RWPE2 (cell line): ENCODE results near the gene ADCY6.
"Not testable (repeated sequence)": the region's sequence is repeated elsewhere in the genome, so short reads cannot be mapped to it uniquely, and the experiment has no call there.

Experiments used
- ATAC-seq: fragments of 200-7000 bp; cut with Tn5 transposase; 3 replicates; pipeline ENCODE4 v1.9.1; 2021; ENCODE audit warnings: low read depth
- DNase-seq: peaks from one replicate; pipeline ENCODE4 v3.0.0-alpha.2; 2020; ENCODE audit warnings: low spot score
- H3K27ac ChIP-seq: fragments of 450-650 bp; 2 replicates; pipeline ENCODE4 v1.5.1; 2017; ENCODE audit warnings: mild to moderate bottlenecking; ENCODE audit not compliant: poor library complexity, severe bottlenecking
- H3K27me3 ChIP-seq: fragments of 250-450 bp; sonication (Bioruptor Pico); 2 replicates; pipeline ENCODE4 v1.5.1; 2021; ENCODE audit warnings: mild to moderate bottlenecking, moderate library complexity; ENCODE audit not compliant: insufficient read depth, poor library complexity, severe bottlenecking
- H3K36me3 ChIP-seq: fragments of 250-450 bp; sonication (Bioruptor Pico); 2 replicates; pipeline ENCODE4 v1.5.1; 2020; ENCODE audit warnings: low read depth, mild to moderate bottlenecking, moderate library complexity
- H3K4me1 ChIP-seq: fragments of 250-450 bp; sonication (Bioruptor Pico); 2 replicates; pipeline ENCODE4 v1.5.1; 2021; ENCODE audit warnings: mild to moderate bottlenecking, moderate library complexity; ENCODE audit not compliant: insufficient read depth, poor library complexity, severe bottlenecking
- H3K4me3 ChIP-seq: fragments of 250-450 bp; sonication (Bioruptor Pico); 2 replicates; pipeline ENCODE4 v1.5.1; 2021; ENCODE audit warnings: mild to moderate bottlenecking, moderate library complexity; ENCODE audit not compliant: severe bottlenecking
- H3K9me3 ChIP-seq: fragments of 250-450 bp; sonication (Bioruptor Pico); 2 replicates; pipeline ENCODE4 v1.5.1; 2021; ENCODE audit warnings: mild to moderate bottlenecking, moderate library complexity; ENCODE audit not compliant: severe bottlenecking
- TF ChIP-seq, protein P1 (sequence below): fragments of 450-650 bp; IDR thresholded peaks from one replicate; pipeline ENCODE4 v1.5.1; 2017; ENCODE audit warnings: mild to moderate bottlenecking, moderate library complexity; ENCODE audit not compliant: poor library complexity, severe bottlenecking

Gene ADCY6

GRCh38 chr12:48719002-48719401 is 69.9 kb downstream of the ADCY6 start:
- not testable (repeated sequence) for H3K4me3 ChIP-seq, H3K9me3 ChIP-seq, H3K27me3 ChIP-seq, ATAC-seq, H3K27ac ChIP-seq, DNase-seq
- peaks cover 12% of the 10 kb centered on the region for H3K36me3 ChIP-seq
- H3K4me1 ChIP-seq = peaks cover 11% of the 10 kb centered on the region

DNA sequence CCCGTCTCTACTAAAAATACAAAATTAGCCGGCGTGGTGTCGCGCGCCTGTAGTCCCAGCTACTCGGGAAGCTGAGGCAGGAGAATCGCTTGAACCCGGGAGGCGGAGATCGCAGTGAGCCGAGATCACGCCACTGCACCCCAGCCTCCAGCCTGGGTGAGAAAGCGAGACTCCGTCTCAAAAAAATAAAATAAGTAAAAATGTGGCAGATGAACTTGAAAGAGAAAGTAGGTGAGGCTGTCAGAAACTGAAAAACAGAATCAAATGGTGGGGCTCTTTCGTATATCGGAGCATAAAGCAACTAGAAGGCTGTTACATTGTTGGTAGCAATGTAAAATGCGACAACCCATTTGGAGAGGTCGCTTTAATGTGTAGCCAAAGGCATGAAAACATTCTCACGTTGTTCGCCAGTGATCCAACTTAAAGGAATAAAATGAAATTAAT is 71.6 kb downstream of the ADCY6 start:
- peak overlapping the region; percentile 70 for H3K27ac ChIP-seq
- peaks cover 3% of the 10 kb centered on the region for H3K9me3 ChIP-seq
- H3K27me3 ChIP-seq = no peaks in the 10 kb centered on the region
- peaks cover 26% of the 10 kb centered on the region for H3K36me3 ChIP-seq
- ATAC-seq = no peak
- DNase-seq = no peak
- H3K4me3 ChIP-seq = peak overlapping the region; percentile 44
- TF ChIP-seq, protein P1, sequence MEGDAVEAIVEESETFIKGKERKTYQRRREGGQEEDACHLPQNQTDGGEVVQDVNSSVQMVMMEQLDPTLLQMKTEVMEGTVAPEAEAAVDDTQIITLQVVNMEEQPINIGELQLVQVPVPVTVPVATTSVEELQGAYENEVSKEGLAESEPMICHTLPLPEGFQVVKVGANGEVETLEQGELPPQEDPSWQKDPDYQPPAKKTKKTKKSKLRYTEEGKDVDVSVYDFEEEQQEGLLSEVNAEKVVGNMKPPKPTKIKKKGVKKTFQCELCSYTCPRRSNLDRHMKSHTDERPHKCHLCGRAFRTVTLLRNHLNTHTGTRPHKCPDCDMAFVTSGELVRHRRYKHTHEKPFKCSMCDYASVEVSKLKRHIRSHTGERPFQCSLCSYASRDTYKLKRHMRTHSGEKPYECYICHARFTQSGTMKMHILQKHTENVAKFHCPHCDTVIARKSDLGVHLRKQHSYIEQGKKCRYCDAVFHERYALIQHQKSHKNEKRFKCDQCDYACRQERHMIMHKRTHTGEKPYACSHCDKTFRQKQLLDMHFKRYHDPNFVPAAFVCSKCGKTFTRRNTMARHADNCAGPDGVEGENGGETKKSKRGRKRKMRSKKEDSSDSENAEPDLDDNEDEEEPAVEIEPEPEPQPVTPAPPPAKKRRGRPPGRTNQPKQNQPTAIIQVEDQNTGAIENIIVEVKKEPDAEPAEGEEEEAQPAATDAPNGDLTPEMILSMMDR = no peak
- H3K4me1 ChIP-seq = peaks cover 11% of the 10 kb centered on the region

- TF ChIP-seq, protein P1 = no peak
- peaks cover 3% of the 10 kb centered on the region for H3K9me3 ChIP-seq
- H3K4me3 ChIP-seq = peak within 1 kb of the TSS; percentile 44
- H3K4me1 ChIP-seq = peaks cover 11% of the 10 kb centered on the region
- no peaks in the 10 kb centered on the region for H3K27me3 ChIP-seq
- ATAC-seq (peak; percentile 96), DNase-seq (peak; percentile 98)
- peak within 1 kb of the TSS; percentile 70 for H3K27ac ChIP-seq
- H3K36me3 ChIP-seq = peaks cover 31% of the 10 kb centered on the region
Measured at GRCh38 chr12:48716493-48717251, 72.2 kb downstream of the ADCY6 start, which contains the start of gene CCNT1. CCNT1 (minus strand) TSS chr12:48716707; CDS start chr12:48716675, 32 bp downstream.
